GM12878 (cell line): ENCODE results near the gene TACR3. TPM values are rescaled to one million over a fixed set of nuclear protein-coding genes. Genes with fewer than 3 reads are reported as not detected.
A peak's percentile ranks its signal among the peaks of the same experiment; 100 is the strongest.
"Not testable (repeated sequence)": the region's sequence is repeated elsewhere in the genome, so short reads cannot be mapped to it uniquely, and the experiment has no call there.

Experiments used
- ATAC-seq: fragments of 200-7000 bp; cut with Tn5 transposase; 3 replicates; pipeline ENCODE4 v1.9.1; 2020; ENCODE audit warnings: mild to moderate bottlenecking, moderate library complexity
- BruUV-seq: library from RNA; stranded (reverse); fragments of 400-500 nt; replicated peaks from 2 replicates; lab custom pipeline; 2021; lab: Mats Ljungman, UMichigan
- CTCF ChIA-PET: fragments of 300-600 bp; sonication (Branson Sonifier 250); formaldehyde crosslinking; extraction: SDS; loops from one replicate; lab custom pipeline; 2021; ENCODE audit warnings: inconsistent platforms; lab: Yijun Ruan, JAX
- POLR2A ChIA-PET: fragments of 350-600 bp; formaldehyde crosslinking; extraction: SDS; loops from one replicate; lab custom pipeline; 2021; ENCODE audit warnings: inconsistent platforms; lab: Charles Lee
- RAD21 ChIA-PET: fragments of 300-600 bp; sonication (Branson Sonifier 250); formaldehyde crosslinking; loops from one replicate; lab custom pipeline; 2023; ENCODE audit warnings: antibody characterized with exemption; ENCODE audit not compliant: unreplicated experiment; lab: Charles Lee
- SMC1A ChIA-PET: fragments of 300-600 bp; sonication (Branson Sonifier 250); formaldehyde crosslinking; loops from one replicate; lab custom pipeline; 2023; ENCODE audit not compliant: unreplicated experiment, uncharacterized antibody; lab: Charles Lee
- DNase-seq: peaks from one replicate; pipeline ENCODE4 v3.0.0-alpha.2; 2011; ENCODE audit warnings: low read depth, low spot score
- FAIRE-seq: peaks from 3 replicates; lab custom pipeline; 2011; peaks lifted over from hg19 to GRCh38; lab: Jason Lieb, UNC
- H2AFZ ChIP-seq: 2 replicates; pipeline ENCODE4 v1.6.0; 2011; ENCODE audit warnings: low read depth, low read length, control low read depth; ENCODE audit not compliant: control insufficient read depth
- H3K27ac ChIP-seq: 2 replicates; pipeline ENCODE4 v1.5.1; 2011; ENCODE audit warnings: control low read depth; ENCODE audit not compliant: control insufficient read depth, insufficient read depth
- H3K27me3 ChIP-seq, 2 experiments: replicated peaks in 1 of 2; 2 replicates each; pipeline versions ENCODE4 v1.6.0 to v1.6.1; 2011; ENCODE audit warnings: low read length in 1 of 2; ENCODE audit not compliant: control insufficient read depth in 2 of 2, insufficient read depth in 2 of 2
- H3K36me3 ChIP-seq, 2 experiments: 2 replicates each; pipeline ENCODE4 v1.5.1; 2011; ENCODE audit warnings: low read length in 1 of 2; ENCODE audit not compliant: control insufficient read depth in 2 of 2, insufficient read depth in 2 of 2
- H3K4me1 ChIP-seq: 2 replicates; pipeline ENCODE4 v1.6.1; 2011; ENCODE audit warnings: mild to moderate bottlenecking, low read length, moderate library complexity, mixed read lengths; ENCODE audit not compliant: control insufficient read depth, insufficient read depth
- H3K4me2 ChIP-seq: 2 replicates; pipeline ENCODE4 v1.6.0; 2011; ENCODE audit warnings: control low read depth; ENCODE audit not compliant: control insufficient read depth, insufficient read depth
- H3K4me3 ChIP-seq: fragments of 200-600 bp; sonication (generic); 2 replicates; pipeline ENCODE4 v1.5.1; 2016
- H3K79me2 ChIP-seq: 2 replicates; pipeline ENCODE4 v1.6.0; 2011; ENCODE audit warnings: low read length; ENCODE audit not compliant: control insufficient read depth, insufficient read depth
- H3K9ac ChIP-seq: 2 replicates; pipeline ENCODE4 v1.8.0; 2011; ENCODE audit warnings: low read length, control low read depth, mixed read lengths; ENCODE audit not compliant: control insufficient read depth, insufficient read depth
- H3K9me3 ChIP-seq: replicated peaks from 3 replicates; pipeline ENCODE4 v1.5.1; 2011; ENCODE audit warnings: mild to moderate bottlenecking, low read length; ENCODE audit not compliant: control insufficient read depth, insufficient read depth
- H4K20me1 ChIP-seq: 2 replicates; pipeline ENCODE4 v1.6.0; 2011; ENCODE audit not compliant: control insufficient read depth, insufficient read depth
- GATAD2B ChIP-seq: fragments of 450-650 bp; conservative IDR thresholded peaks from 2 replicates; pipeline ENCODE4 v1.6.1; 2017; ENCODE audit warnings: low read depth, mild to moderate bottlenecking, moderate library complexity
- HCFC1 ChIP-seq: fragments of 150-350 bp; IDR thresholded peaks from 2 replicates; pipeline ENCODE4 v1.6.1; 2014; ENCODE audit warnings: low read length
- KDM1A ChIP-seq: fragments of 200-600 bp; sonication (generic); IDR thresholded peaks from 2 replicates; pipeline ENCODE4 v1.6.1; 2016; ENCODE audit warnings: borderline replicate concordance
- NFYA ChIP-seq: IDR thresholded peaks from 2 replicates; pipeline ENCODE4 v1.6.1; 2011; ENCODE audit warnings: low read depth, mild to moderate bottlenecking, low read length, improper control_type of control experiment, borderline replicate concordance
- NR2F1 ChIP-seq: fragments of 450-650 bp; conservative IDR thresholded peaks from 2 replicates; pipeline ENCODE4 v1.6.1; 2017; ENCODE audit warnings: mild to moderate bottlenecking
- RB1 ChIP-seq: fragments of 450-650 bp; formaldehyde crosslinking; IDR thresholded peaks from 2 replicates; pipeline ENCODE4 v1.6.1; 2017; ENCODE audit warnings: mild to moderate bottlenecking, borderline replicate concordance
- TAF1 ChIP-seq: IDR thresholded peaks from 2 replicates; pipeline ENCODE4 v1.6.1; 2011; ENCODE audit warnings: mild to moderate bottlenecking, low read depth, low read length, borderline replicate concordance
- ZNF24 ChIP-seq: fragments of 450-650 bp; IDR thresholded peaks from 2 replicates; pipeline ENCODE4 v1.6.1; 2017; ENCODE audit warnings: antibody characterized with exemption, mild to moderate bottlenecking
- WGBS: methylation state at CpG from one replicate; pipeline ENCODE4 v1.1.6; 2016; ENCODE audit warnings: low lambda C conversion rate; ENCODE audit not compliant: insufficient replicate concordance, insufficient coverage; ENCODE audit errors: missing lambda C conversion rate; 5-methylcytosine and 5-hydroxymethylcytosine counted together
- in situ Hi-C: fragments of 300-500 bp; cut with MboI; formaldehyde crosslinking; loops from 9 replicates; pipeline ENCODE4 v1.14.3; 2018; ENCODE audit warnings: mixed read lengths
- intact Hi-C: fragments of 100-400 bp; cut with micrococcal nuclease; formaldehyde crosslinking; loops from one replicate; pipeline ENCODE4 v1.14.2; 2022; ENCODE audit not compliant: unreplicated experiment
- polyA plus RNA-seq, 11 experiments: library from polyadenylated mRNA; depleted of rRNA in 4 of 11; unstranded in 6 of 11; stranded (reverse) in 5 of 11; fragments of >200 nt; fragmentation: Nextera tagmentation in 4 of 11; fragmentation: Illumina TruSeq in 1 of 11; extraction: Ambion mirVana in 4 of 11; extraction: Trizol in 1 of 11; gene quantifications; 1 replicate in 1 of 11; 2 replicates in 10 of 11; pipeline versions ENCODE4 v1.2.1 to v1.2.3, GENCODE V29; 2011 to 2016; ENCODE audit warnings: inconsistent platforms in 2 of 11, missing spikeins in 2 of 11, low read depth in 1 of 11
- total RNA-seq, 4 experiments: library from RNA; depleted of rRNA in 3 of 4; stranded (reverse); fragments of >200 nt in 3 of 4; fragmentation: Illumina TruSeq in 1 of 4; extraction: Trizol in 1 of 4; gene quantifications; 2 replicates each; pipeline versions ENCODE4 v1.2.1 to v1.2.3, GENCODE V29; 2013 to 2021

TACR3 gene
- total and polyA plus RNA-seq, 10 of the 15 experiments (the other 5 are each of a cell fraction or from before 2014, with no cell fraction given), result not detected

DNA sequence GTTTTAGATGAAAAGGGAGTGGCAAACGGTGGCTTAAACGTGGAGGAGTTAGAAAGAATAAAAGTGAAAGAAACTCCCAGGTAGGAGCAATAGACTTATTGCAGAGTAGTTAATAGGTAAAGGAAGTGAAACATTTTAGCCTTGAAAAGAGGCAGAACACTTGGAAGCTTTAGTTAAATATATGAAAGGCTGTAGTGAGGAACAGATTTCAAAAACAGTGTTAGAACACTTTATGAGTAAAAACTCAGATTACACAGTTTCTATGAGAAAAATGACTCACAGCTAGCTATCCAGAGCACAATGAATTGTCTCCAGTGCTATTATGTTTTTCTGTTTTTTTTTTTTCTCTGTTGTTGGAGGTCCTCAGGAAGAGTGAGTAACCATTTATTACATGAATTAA is 45.8 kb downstream of the TACR3 start:
- 0% methylated on average over 2 of the region's 2 CpGs for WGBS
- TF ChIP-seq KDM1A (no peak), TAF1 (no peak), NR2F1 (no peak), NFYA (no peak), HCFC1 (no peak), RB1 (no peak), ZNF24 (no peak), GATAD2B (no peak)
- ChIA-PET RAD21 (no interaction called here), SMC1A (no interaction called here), POLR2A (no interaction called here), CTCF (interaction anchor here (0.5 kb wide), 1 partner anchor 159 kb away, joined by 3 read pairs; no protein-coding TSS in a partner anchor)
- Histone ChIP-seq H3K9me3 (no peaks in the 10 kb centered on the region), H3K79me2 (no peaks in the 10 kb centered on the region), H4K20me1 (no peaks in the 10 kb centered on the region), H2AFZ (no peak overlapping the region), H3K27me3 (no peaks in the 10 kb centered on the region), H3K4me1 (no peaks in the 10 kb centered on the region), H3K36me3 (no peaks in the 10 kb centered on the region), H3K27ac (no peak overlapping the region), H3K4me3 (no peak overlapping the region), H3K4me2 (0 out of 2 replicates have a peak overlapping the region, but pooled peaks have one; percentile 0), H3K9ac (no peak overlapping the region)
- intact Hi-C loops, result no loop called here
- in situ Hi-C loops, result no loop called here
- DNase-seq, result no peak
- ATAC-seq, result no peak
- no TSS peak for BruUV-seq
- FAIRE-seq, result no peak

DNA sequence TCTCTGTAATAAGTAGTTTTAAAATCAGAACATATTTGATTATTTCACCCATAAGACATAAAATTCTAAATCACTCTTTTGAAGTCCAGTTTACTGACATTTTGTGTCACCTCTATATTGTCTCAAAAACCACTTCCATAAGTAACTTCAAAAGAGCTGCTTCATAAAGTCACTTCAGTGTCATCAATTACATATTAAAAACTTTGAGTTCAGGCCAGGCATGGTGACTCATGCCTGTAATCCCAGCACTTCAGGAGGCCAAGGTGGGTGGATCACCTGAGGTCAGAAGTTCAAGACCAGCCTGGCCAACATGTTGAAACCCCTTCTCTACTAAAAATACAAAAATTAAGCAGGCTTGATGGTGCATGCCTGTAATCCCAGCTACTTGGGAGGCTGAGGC is 53.0 kb downstream of the TACR3 start:
- H3K27ac ChIP-seq, H2AFZ ChIP-seq, in situ Hi-C loops, H3K27me3 ChIP-seq, ATAC-seq, intact Hi-C loops, BruUV-seq, H4K20me1 ChIP-seq, H3K4me3 ChIP-seq, H3K9me3 ChIP-seq, RAD21 ChIA-PET, H3K4me1 ChIP-seq, FAIRE-seq, H3K4me2 ChIP-seq, H3K36me3 ChIP-seq, H3K79me2 ChIP-seq, H3K9ac ChIP-seq, DNase-seq: not testable (repeated sequence)
- CTCF ChIA-PET, result interaction anchor here (0.6 kb wide), 1 partner anchor 34 kb away, joined by 4 read pairs; no protein-coding TSS in a partner anchor
- SMC1A ChIA-PET, result interaction anchor here (0.9 kb wide), 1 partner anchor 23 kb away, joined by 3 read pairs; no protein-coding TSS in a partner anchor
- POLR2A ChIA-PET, result interaction anchor here (0.6 kb wide), 1 partner anchor 39 kb away, joined by 3 read pairs; no protein-coding TSS in a partner anchor
